ENCODE measurements around the gene MAD2L1.

Gene MAD2L1

DNA sequence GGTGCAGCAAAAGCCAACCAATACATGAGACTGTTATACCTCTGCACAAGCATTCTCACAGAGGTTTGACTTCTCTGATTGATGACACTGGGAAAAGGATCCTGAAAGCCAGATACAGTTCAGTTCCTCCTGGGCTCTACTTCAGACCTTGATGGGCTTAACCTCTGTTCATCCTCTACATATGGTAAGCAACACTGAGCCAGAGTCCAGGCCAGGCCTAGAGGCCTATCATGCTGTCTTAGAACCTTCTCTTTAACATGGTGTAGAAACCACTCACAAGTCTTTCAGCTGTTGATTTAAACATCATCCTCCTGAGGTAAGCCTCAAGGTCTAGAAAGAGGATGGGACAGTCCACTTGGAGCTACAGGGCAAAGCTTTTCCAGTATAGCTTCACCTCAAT lies 9.2 kb downstream of the MAD2L1 start:
- DNase-seq (ENCODE audit: low read depth): no peak

- no peak for DNase-seq (ENCODE audit: low read depth)
These were observed 10.4 kb downstream of the MAD2L1 start for GRCh38 chr4:120056246-120056645.

- no peak for DNase-seq (ENCODE audit: low read depth)
These were observed 10.9 kb downstream of the MAD2L1 start for GRCh38 chr4:120055795-120056194.

GRCh38 chr4:120055162-120055561 lies 11.5 kb downstream of the MAD2L1 start:
- no peak for DNase-seq (ENCODE audit: low read depth)

- no peak for DNase-seq (ENCODE audit: low read depth)
These were observed 12.7 kb downstream of the MAD2L1 start for GRCh38 chr4:120053911-120054310.

DNA sequence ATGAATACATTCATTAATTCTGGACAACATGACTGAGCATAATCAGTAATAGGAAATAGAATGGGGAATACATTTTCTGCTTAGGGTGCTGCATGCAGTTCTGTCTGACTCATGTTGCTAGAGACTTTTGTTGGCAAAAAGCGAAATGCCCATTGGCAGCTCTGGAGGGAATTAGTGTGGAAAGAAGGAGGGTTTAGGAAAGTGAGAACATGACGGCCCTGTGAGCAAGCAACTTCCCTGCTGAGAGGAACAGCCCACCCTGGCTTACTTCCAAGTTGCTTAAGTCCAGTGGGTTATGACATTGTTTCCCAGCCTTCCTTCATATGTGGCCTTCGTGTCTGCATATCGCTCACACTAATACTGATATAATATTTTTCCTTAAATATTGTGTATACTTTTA lies 13.8 kb downstream of the MAD2L1 start:
- no peak for DNase-seq (ENCODE audit: low read depth)

GRCh38 chr4:120051253-120051652 lies 15.4 kb downstream of the MAD2L1 start:
- no peak for DNase-seq (ENCODE audit: low read depth)

GRCh38 chr4:120049732-120050494 lies 16.7 kb downstream of the MAD2L1 start:
- DNase-seq (ENCODE audit: low read depth): peak; percentile 24

DNA sequence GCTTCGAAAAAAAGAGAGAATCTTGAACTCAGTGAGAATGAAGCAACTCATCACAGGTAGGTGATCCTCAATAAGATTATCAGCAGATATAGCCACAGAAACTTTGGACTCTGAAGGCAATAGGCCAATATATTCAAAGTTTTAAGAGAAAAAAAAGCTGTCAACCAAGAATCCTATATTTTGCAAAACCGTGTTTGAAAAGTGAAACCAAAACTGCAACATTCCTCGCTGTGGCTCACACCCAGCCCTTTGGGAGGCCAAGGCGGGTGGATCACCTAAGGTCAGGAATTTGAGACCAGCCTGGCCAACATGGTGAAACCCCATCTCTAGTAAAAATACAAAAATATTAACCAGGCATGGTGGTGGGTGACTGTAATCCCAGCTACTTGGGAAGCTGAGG lies 22.8 kb downstream of the MAD2L1 start:
- DNase-seq (ENCODE audit: low read depth): no peak

- no peak for DNase-seq (ENCODE audit: low read depth)
These were observed 29.2 kb downstream of the MAD2L1 start for GRCh38 chr4:120037411-120037810.

- DNase-seq (ENCODE audit: low read depth): no peak
These were observed 31.7 kb downstream of the MAD2L1 start for GRCh38 chr4:120034913-120035312.

GRCh38 chr4:120026853-120027252 lies 39.8 kb downstream of the MAD2L1 start:
- no peak for DNase-seq (ENCODE audit: low read depth)

GRCh38 chr4:120025516-120025915 lies 41.1 kb downstream of the MAD2L1 start:
- no peak for DNase-seq (ENCODE audit: low read depth)

DNA sequence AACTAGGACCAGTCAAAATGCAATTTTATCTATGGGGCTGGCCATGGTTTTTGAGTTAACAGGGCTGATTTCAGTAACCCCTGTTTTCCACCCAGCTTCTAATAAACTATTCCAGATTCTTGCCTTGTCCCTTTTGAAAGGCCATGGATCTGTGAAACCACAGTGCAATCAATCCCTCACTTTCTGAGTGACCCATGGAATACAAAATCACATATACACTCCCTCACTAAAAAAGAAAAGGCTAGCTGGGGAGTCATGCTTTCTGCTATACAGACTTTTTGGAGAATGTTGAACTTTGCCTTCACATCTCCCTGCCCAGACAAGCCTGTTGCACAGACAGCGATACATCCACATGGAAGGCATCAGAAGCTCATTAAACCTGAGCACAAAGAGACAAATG lies 47.9 kb downstream of the MAD2L1 start:
- no peak for DNase-seq (ENCODE audit: low read depth)

- no peak for DNase-seq (ENCODE audit: low read depth)
These were observed 48.5 kb downstream of the MAD2L1 start for GRCh38 chr4:120017939-120018692.

- no peak for DNase-seq (ENCODE audit: low read depth)
These were observed 54.9 kb downstream of the MAD2L1 start for GRCh38 chr4:120011725-120012124.

DNA sequence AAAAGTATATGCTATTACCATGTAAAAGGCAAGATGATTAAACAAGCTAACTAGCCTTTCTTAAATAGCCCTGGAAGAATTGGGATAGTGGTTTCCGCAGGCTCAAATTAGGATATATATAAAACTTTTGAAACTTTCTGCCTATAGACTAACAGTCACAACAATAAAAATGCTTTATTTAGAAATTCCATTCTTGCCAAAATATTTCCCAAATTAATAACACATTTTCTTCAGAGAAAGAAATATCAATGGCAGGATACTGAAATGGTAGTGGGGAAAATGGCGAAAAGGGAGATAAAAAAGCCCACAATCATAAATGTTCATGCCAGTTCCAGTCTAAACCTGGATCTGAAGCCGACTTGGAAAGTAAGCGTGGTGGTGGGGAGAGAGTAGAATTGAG lies 56.0 kb downstream of the MAD2L1 start:
- no peak for DNase-seq (ENCODE audit: low read depth)

- DNase-seq (ENCODE audit: low read depth): no peak
These were observed 56.9 kb downstream of the MAD2L1 start for GRCh38 chr4:120009731-120010130.

DNA sequence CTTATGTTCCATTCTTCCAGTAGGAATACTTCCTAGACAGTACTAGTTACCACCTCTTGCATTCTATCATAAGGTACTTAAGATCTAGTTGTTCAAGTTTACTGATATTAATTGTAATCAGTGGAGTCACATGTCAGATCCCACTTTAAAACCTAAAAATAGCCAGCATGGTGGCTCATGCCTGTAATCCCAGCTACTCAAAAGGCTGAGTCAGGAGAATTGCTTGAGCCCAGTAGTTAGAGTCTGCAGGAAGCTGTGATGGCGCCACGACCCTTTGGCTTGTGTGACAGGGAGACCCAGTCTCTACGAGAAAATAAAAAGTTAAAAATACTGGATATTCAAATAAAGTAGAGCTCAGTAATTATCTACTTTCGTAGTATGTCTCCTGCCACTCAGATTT lies 57.7 kb downstream of the MAD2L1 start:
- no peak for DNase-seq (ENCODE audit: low read depth)

DNA sequence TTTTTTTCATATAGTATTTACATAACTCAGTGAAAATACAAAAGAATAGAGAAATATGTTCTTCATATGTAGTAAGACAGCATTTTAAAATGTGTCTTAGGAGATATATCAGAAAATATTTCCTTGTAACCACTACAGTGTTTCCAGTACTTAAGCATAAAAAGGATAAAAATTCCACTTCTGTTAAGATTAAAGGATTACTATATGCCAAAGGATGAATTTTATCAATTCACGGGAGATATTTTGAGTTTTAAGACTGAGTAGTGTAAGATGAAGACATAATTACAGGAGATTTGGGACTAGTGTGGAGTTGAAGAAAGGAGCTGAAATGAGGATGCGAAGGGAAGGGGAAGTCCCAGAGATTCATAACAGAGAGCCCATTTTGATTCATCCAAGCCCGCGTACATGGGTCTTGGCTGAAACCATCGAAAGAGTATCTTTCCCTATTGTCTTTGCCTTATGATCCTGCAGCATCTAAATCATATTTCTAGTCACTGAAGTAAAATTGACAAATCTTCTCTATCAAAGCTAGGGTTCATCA lies 58.7 kb downstream of the MAD2L1 start:
- DNase-seq (ENCODE audit: low read depth): no peak

GRCh38 chr4:120007191-120007871 lies 59.3 kb downstream of the MAD2L1 start:
- no peak for DNase-seq (ENCODE audit: low read depth)

Measured in stimulated activated CD8-positive, alpha-beta memory T cell treated with anti-CD3 and anti-CD28 coated beads, Interleukin-12 subunit alpha, Interleukin-12 subunit beta, amount 100 ng/mL, for 4 hours (primary cell).